Nephron (organoid): ENCODE measurements around the gene DOCK2.
A peak's percentile ranks its signal among the peaks of the same experiment; 100 is the strongest.

Experiments used
- H3K27ac Mint-ChIP-seq, 3 experiments: 2 replicates each; pipeline ENCODE4 v1.8.0; 2020; ENCODE audit warnings: mixed read lengths in 3 of 3, mild to moderate bottlenecking in 2 of 3, moderate library complexity in 1 of 3
- H3K27me3 Mint-ChIP-seq: 2 replicates; pipeline ENCODE4 v1.8.0; 2021; ENCODE audit warnings: low read depth, mild to moderate bottlenecking, moderate library complexity, mixed read lengths
- H3K36me3 Mint-ChIP-seq: 2 replicates; pipeline ENCODE4 v1.8.0; 2020; ENCODE audit warnings: low read depth, mixed read lengths
- H3K4me1 Mint-ChIP-seq: 2 replicates; pipeline ENCODE4 v1.8.0; 2020; ENCODE audit warnings: mixed read lengths
- H3K4me3 Mint-ChIP-seq, 3 experiments: 2 replicates each; pipeline ENCODE4 v1.8.0; 2020; ENCODE audit warnings: mild to moderate bottlenecking in 3 of 3, mixed read lengths in 3 of 3, moderate library complexity in 2 of 3
- H3K9me3 Mint-ChIP-seq: 2 replicates; pipeline ENCODE4 v1.8.0; 2020; ENCODE audit warnings: mixed read lengths
- CTCF ChIP-seq, 3 experiments: fragments of 200-600 bp; sonication (generic); IDR thresholded peaks; one replicate each; pipeline ENCODE4 v1.5.0; 2021; ENCODE audit warnings: antibody characterized with exemption in 3 of 3; ENCODE audit not compliant: unreplicated experiment in 3 of 3

Gene DOCK2

GRCh38 chr5:169641253-169641652 lies 4.2 kb downstream of the DOCK2 start:
- no peaks in the 10 kb centered on the region for H3K4me1 Mint-ChIP-seq
- H3K27me3 Mint-ChIP-seq = peaks cover 48% of the 10 kb centered on the region
- no peak overlapping the region for H3K4me3 Mint-ChIP-seq
- H3K36me3 Mint-ChIP-seq = no peaks in the 10 kb centered on the region
- TF ChIP-seq CTCF (IDR thresholded peaks at IDR 0.05; ENCODE audit: unreplicated experiment in 3 of 3) = no peak
- H3K9me3 Mint-ChIP-seq = peaks cover 10% of the 10 kb centered on the region
- H3K27ac Mint-ChIP-seq = no peak overlapping the region

DNA sequence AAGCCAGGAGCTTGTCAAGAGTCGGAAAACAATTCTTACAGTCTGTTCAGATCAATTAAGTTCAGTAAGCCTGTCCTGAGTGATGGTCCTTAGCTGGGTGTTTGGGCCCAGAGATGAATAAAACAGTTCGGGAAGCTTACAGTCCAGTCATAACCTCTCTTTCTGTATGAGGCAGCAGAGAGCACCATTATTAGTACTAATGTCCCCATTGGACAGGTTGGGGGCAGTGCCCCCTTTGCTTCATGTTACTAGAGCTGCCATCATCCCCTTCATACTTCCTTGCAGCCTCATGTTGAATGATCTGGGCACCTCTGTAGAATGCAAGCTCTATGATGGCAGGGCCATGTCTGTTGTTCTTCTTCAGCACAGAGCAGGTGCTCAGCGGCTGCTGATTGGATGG lies 9.8 kb downstream of the DOCK2 start:
- no peak for TF ChIP-seq CTCF (IDR thresholded peaks at IDR 0.05; ENCODE audit: unreplicated experiment in 3 of 3)
- H3K4me1 Mint-ChIP-seq = peaks cover 18% of the 10 kb centered on the region
- no peaks in the 10 kb centered on the region for H3K9me3 Mint-ChIP-seq
- no peaks in the 10 kb centered on the region for H3K36me3 Mint-ChIP-seq
- H3K4me3 Mint-ChIP-seq = no peak overlapping the region
- peaks cover 17% of the 10 kb centered on the region for H3K27me3 Mint-ChIP-seq
- H3K27ac Mint-ChIP-seq = no peak overlapping the region

- TF ChIP-seq CTCF (IDR thresholded peaks at IDR 0.05; ENCODE audit: unreplicated experiment in 3 of 3) = no peak
- H3K36me3 Mint-ChIP-seq = no peaks in the 10 kb centered on the region
- H3K4me3 Mint-ChIP-seq = no peak overlapping the region
- peaks cover 17% of the 10 kb centered on the region for H3K27me3 Mint-ChIP-seq
- H3K27ac Mint-ChIP-seq = peak overlapping the region in 2 of 3 experiments; percentile 58
- no peaks in the 10 kb centered on the region for H3K9me3 Mint-ChIP-seq
- peaks cover 18% of the 10 kb centered on the region for H3K4me1 Mint-ChIP-seq
Observed at GRCh38 chr5:169647566-169647965, 10.5 kb downstream of the DOCK2 start.

- H3K9me3 Mint-ChIP-seq = no peaks in the 10 kb centered on the region
- peaks cover 10% of the 10 kb centered on the region for H3K27me3 Mint-ChIP-seq
- no peak overlapping the region for H3K4me3 Mint-ChIP-seq
- no peak overlapping the region for H3K27ac Mint-ChIP-seq
- no peaks in the 10 kb centered on the region for H3K36me3 Mint-ChIP-seq
- no peak for TF ChIP-seq CTCF (IDR thresholded peaks at IDR 0.05; ENCODE audit: unreplicated experiment in 3 of 3)
- peaks cover 18% of the 10 kb centered on the region for H3K4me1 Mint-ChIP-seq
Observed at GRCh38 chr5:169648725-169649310, 11.7 kb downstream of the DOCK2 start.

DNA sequence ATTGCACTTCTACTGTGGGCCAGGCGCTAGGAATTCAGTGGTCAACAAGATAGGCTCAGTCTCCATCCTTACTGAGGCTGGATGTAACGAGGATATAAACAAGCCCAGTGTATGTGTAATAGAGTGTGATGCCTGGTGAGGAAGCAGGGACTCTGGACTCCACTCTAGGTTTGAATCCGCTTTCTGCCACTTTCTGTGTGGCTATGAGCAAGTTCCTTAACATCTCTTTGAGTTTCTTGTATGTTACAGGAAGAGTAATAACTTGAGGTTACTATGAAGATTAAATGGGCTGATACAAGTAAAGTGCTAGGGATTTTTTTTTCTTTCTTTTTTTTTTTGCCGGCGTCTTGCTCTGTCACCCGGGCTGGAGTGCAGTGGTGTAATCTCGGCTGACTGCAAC lies 12.4 kb downstream of the DOCK2 start:
- Mint-ChIP-seq H3K36me3 (no peaks in the 10 kb centered on the region), H3K4me1 (peaks cover 18% of the 10 kb centered on the region), H3K4me3 (no peak overlapping the region), H3K27me3 (peaks cover 6% of the 10 kb centered on the region), H3K9me3 (no peaks in the 10 kb centered on the region), H3K27ac (no peak overlapping the region)
- no peak for TF ChIP-seq CTCF (IDR thresholded peaks at IDR 0.05; ENCODE audit: unreplicated experiment in 3 of 3)

DNA sequence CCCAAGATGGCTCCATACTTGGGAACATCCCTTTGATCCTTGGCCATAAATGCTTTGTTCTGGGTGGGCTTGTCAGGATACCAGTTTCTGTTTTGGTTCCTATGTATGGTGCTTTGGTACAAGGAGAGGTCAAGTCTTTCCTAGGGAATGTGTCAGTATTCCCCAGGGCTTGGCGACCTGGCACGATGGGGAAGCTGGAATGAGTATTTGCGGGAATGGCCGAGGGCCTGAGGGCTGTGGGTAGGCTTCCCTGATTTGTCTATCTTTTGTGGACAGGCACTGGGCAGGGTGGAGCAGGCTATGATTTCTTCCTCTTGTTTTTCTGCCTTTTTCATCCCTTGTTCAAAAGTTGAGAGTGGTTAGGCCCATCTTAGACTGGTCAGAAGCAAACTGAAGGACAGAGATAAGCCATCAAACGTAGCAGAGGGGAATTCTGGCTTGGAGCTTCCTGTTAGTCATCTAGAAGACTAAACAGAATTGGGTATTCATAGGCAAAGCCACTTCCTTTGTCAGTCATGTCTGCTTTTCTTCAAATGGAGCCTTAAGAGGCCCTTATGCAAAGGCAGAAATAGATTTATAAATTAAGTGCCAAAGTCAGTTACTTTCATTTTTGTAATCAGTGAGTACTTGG lies 13.7 kb downstream of the DOCK2 start:
- H3K9me3 Mint-ChIP-seq = no peaks in the 10 kb centered on the region
- no peaks in the 10 kb centered on the region for H3K36me3 Mint-ChIP-seq
- no peak for TF ChIP-seq CTCF (IDR thresholded peaks at IDR 0.05; ENCODE audit: unreplicated experiment in 3 of 3)
- H3K27ac Mint-ChIP-seq = no peak overlapping the region
- H3K4me1 Mint-ChIP-seq = peaks cover 18% of the 10 kb centered on the region
- H3K4me3 Mint-ChIP-seq = no peak overlapping the region
- peaks cover 15% of the 10 kb centered on the region for H3K27me3 Mint-ChIP-seq
